ENCODE data around the gene NAA15.

DNA sequence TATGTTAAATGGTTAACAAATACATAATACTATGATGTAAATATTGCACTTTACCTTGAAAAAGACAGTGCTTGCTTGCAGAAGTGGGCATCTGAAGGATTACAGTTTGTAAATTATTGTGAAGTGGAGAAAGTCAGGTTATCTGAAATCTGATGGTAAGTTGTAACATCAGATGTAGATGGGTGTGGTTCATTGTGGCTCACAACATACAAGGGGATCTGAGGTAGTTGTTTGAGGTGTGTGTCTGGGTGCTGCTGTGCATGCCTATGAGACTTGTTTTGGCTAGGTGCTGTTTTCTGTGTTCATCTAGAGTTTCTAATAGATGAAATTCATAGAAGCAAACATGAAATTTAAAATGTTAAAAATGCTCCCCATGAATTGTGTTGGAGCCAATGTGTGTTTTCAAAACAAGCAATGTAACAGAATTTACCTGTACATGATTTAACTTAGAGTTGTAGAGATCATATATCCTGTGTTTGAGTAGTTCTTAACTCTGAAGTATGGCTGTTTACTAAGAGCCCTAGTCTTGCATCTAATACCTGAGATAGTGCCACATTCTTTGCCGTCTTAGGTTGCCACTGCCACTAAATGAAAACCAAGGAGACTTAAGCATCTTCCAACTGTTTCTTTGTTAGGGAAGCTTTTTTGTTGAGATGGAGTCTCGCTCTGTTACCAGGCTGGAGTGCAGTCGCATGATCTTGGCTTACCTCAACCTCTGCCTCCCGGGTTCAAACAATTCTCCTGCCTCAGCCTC lies 12.9 kb downstream of the NAA15 start:
- no peak for TF ChIP-seq POLR2A (IDR thresholded peaks at IDR 0.05)
- TF ChIP-seq, protein P1, sequence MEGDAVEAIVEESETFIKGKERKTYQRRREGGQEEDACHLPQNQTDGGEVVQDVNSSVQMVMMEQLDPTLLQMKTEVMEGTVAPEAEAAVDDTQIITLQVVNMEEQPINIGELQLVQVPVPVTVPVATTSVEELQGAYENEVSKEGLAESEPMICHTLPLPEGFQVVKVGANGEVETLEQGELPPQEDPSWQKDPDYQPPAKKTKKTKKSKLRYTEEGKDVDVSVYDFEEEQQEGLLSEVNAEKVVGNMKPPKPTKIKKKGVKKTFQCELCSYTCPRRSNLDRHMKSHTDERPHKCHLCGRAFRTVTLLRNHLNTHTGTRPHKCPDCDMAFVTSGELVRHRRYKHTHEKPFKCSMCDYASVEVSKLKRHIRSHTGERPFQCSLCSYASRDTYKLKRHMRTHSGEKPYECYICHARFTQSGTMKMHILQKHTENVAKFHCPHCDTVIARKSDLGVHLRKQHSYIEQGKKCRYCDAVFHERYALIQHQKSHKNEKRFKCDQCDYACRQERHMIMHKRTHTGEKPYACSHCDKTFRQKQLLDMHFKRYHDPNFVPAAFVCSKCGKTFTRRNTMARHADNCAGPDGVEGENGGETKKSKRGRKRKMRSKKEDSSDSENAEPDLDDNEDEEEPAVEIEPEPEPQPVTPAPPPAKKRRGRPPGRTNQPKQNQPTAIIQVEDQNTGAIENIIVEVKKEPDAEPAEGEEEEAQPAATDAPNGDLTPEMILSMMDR (IDR thresholded peaks at IDR 0.05) = no peak

Measured in lower leg skin (tissue), 3 donors.